LNCaP clone FGC (cell line): ENCODE data around the gene NLN.

Experiments used
- DNase-seq: peaks from one replicate; pipeline ENCODE4 v3.0.0-alpha.2; 2011; ENCODE audit warnings: low read depth
- H3K4me3 ChIP-seq: 2 replicates; pipeline ENCODE4 v1.5.1; 2011; ENCODE audit warnings: mild to moderate bottlenecking, low read depth, low read length, control low read depth
- TF ChIP-seq, protein P1 (sequence below): IDR thresholded peaks from 2 replicates; pipeline ENCODE4 v1.5.1; 2012; ENCODE audit warnings: mild to moderate bottlenecking; ENCODE audit not compliant: control insufficient read depth, insufficient read depth; ENCODE audit errors: extremely low read depth

Gene NLN

GRCh38 chr5:65734921-65735320 lies 12.9 kb downstream of the NLN start:
- TF ChIP-seq, protein P1, sequence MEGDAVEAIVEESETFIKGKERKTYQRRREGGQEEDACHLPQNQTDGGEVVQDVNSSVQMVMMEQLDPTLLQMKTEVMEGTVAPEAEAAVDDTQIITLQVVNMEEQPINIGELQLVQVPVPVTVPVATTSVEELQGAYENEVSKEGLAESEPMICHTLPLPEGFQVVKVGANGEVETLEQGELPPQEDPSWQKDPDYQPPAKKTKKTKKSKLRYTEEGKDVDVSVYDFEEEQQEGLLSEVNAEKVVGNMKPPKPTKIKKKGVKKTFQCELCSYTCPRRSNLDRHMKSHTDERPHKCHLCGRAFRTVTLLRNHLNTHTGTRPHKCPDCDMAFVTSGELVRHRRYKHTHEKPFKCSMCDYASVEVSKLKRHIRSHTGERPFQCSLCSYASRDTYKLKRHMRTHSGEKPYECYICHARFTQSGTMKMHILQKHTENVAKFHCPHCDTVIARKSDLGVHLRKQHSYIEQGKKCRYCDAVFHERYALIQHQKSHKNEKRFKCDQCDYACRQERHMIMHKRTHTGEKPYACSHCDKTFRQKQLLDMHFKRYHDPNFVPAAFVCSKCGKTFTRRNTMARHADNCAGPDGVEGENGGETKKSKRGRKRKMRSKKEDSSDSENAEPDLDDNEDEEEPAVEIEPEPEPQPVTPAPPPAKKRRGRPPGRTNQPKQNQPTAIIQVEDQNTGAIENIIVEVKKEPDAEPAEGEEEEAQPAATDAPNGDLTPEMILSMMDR, result no peak
- H3K4me3 ChIP-seq, result no peak overlapping the region
- DNase-seq, result no peak

DNA sequence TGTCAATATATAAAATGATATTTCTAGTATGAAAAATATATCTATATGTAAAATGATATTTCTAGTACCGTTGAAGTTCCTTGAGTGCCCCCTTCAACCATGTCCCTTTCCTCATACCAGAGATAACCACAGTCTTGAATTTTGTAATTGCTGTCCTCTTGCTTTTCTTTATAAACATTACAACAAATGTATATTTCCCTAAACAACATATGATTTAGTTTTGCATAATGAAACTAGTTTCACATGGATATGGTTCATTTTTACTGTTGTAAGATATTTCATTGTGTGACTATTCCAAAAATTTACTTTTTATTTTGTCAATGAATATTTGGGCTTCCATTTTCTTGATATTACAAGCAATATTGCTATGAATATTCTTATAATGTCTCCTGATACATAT lies 14.0 kb downstream of the NLN start:
- H3K4me3 ChIP-seq, result no peak overlapping the region
- TF ChIP-seq, protein P1, result no peak
- no peak for DNase-seq

DNA sequence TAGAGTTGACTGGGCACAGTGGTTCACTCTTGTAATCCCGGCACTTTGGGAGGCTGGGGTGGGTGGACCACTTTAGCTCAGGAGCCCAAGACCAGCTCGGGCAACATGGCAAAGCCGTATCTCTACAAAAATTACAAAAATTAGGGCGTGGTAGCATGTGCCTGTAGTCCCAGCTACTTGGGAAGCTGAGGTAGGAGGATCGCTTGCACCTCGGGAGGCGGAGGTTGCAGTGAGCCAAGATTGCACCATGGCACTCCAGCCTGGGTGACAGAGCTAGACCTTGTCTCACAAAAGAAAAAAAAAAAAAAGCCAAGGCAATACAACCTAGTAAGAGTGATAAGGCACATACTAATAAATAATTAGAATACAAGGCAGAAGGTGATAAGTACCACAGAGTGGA lies 15.8 kb downstream of the NLN start:
- TF ChIP-seq, protein P1, result no peak

GRCh38 chr5:65738305-65738704 lies 16.3 kb downstream of the NLN start:
- TF ChIP-seq, protein P1, result no peak
- H3K4me3 ChIP-seq, result no peak overlapping the region
- DNase-seq, result no peak

More for the DNA sequence above, 15.8 kb downstream of the NLN start:
- DNase-seq, result no peak
- H3K4me3 ChIP-seq, result no peak overlapping the region

GRCh38 chr5:65739162-65739561 lies 17.2 kb downstream of the NLN start:
- H3K4me3 ChIP-seq, result no peak overlapping the region
- DNase-seq, result no peak
- TF ChIP-seq, protein P1, result no peak

GRCh38 chr5:65742565-65743231 lies 20.7 kb downstream of the NLN start:
- DNase-seq, result peak; percentile 33
- no peak overlapping the region for H3K4me3 ChIP-seq
- TF ChIP-seq, protein P1, result peak; percentile 61
